K562 (cell line): ENCODE results near the gene EML6. TPM values are rescaled to one million over a fixed set of nuclear protein-coding genes. Genes with fewer than 3 reads are reported as not detected.

Experiments
- ATAC-seq: fragments of 200-7000 bp; cut with Tn5 transposase; 3 replicates; pipeline ENCODE4 v1.9.1; 2020; ENCODE audit warnings: moderate library complexity
- BruUV-seq: library from RNA; stranded (reverse); fragments of 400-500 nt; replicated peaks from 2 replicates; lab custom pipeline; 2021; lab: Mats Ljungman, UMichigan
- CTCF ChIA-PET: fragments of 300-600 bp; formaldehyde crosslinking; extraction: SDS; loops from one replicate; lab custom pipeline; 2021; ENCODE audit warnings: low intra/inter-chr PET ratio; lab: Yijun Ruan, JAX
- POLR2A ChIA-PET: fragments of 300-600, 350-650 bp; sonication (Branson Sonifier 250); formaldehyde crosslinking; extraction: SDS; loops from one replicate; lab custom pipeline; 2021; ENCODE audit warnings: antibody characterized with exemption, inconsistent platforms; lab: Yijun Ruan, JAX
- DNase-seq, 4 experiments: peaks; one replicate each; pipeline versions ENCODE4 v3.0.0 to v3.0.0-alpha.2; 2011 to 2018; ENCODE audit warnings: low spot score in 3 of 4, mixed read lengths in 3 of 4; ENCODE audit errors: extremely low read depth in 1 of 4
- FAIRE-seq: peaks from 2 replicates; lab custom pipeline; 2011; peaks lifted over from hg19 to GRCh38; lab: Jason Lieb, UNC
- H2AFZ ChIP-seq: 2 replicates; pipeline ENCODE4 v1.6.0; 2011; ENCODE audit warnings: low read depth, low read length, control low read depth, inconsistent platforms
- H3K27ac ChIP-seq: fragments of 200-600 bp; 3 replicates; pipeline ENCODE4 v1.8.0; 2011; ENCODE audit warnings: low read depth, mild to moderate bottlenecking, control low read depth, inconsistent platforms, low read length, moderate library complexity, mixed read lengths; ENCODE audit errors: extremely low read depth
- H3K27me3 ChIP-seq, 2 experiments: fragments of 300-600 bp in 1 of 2; 2 replicates in 1 of 2; 3 replicates in 1 of 2; pipeline versions ENCODE4 v1.6.0 to v1.8.0; 2011; ENCODE audit warnings: inconsistent platforms in 2 of 2, low read length in 2 of 2, mild to moderate bottlenecking in 1 of 2, mixed read lengths in 1 of 2, moderate library complexity in 1 of 2; ENCODE audit not compliant: control insufficient read depth in 2 of 2, insufficient read depth in 2 of 2
- H3K36me3 ChIP-seq: fragments of 300-600 bp; 3 replicates; pipeline ENCODE4 v1.8.0; 2011; ENCODE audit warnings: mild to moderate bottlenecking, low read length, inconsistent platforms; ENCODE audit not compliant: control insufficient read depth, insufficient read depth
- H3K4me1 ChIP-seq, 2 experiments: fragments of 200-600 bp in 1 of 2; replicated peaks in 1 of 2; 2 replicates in 1 of 2; 3 replicates in 1 of 2; pipeline versions ENCODE4 v1.5.1 to v1.8.0; 2011; ENCODE audit warnings: inconsistent platforms in 2 of 2, low read length in 2 of 2, mild to moderate bottlenecking in 1 of 2, mixed read lengths in 1 of 2, moderate library complexity in 1 of 2; ENCODE audit not compliant: control insufficient read depth in 2 of 2, insufficient read depth in 2 of 2
- H3K4me2 ChIP-seq: 2 replicates; pipeline ENCODE4 v1.6.1; 2011; ENCODE audit warnings: low read length, control low read depth, inconsistent platforms, mixed read lengths; ENCODE audit not compliant: insufficient read depth
- H3K4me3 ChIP-seq: fragments of 200-600 bp; sonication (generic), shearing (Covaris generic); 2 replicates; pipeline ENCODE4 v1.5.1; 2016; ENCODE audit warnings: control low read depth, inconsistent platforms
- H3K79me2 ChIP-seq: fragments of 200-600 bp; 3 replicates; pipeline ENCODE4 v1.8.0; 2011; ENCODE audit warnings: low read length, inconsistent platforms; ENCODE audit not compliant: control insufficient read depth, insufficient read depth
- H3K9ac ChIP-seq, 2 experiments: 2 replicates each; pipeline versions ENCODE4 v1.6.0 to v1.6.1; 2011; ENCODE audit warnings: low read depth in 2 of 2, low read length in 2 of 2, control low read depth in 1 of 2, inconsistent platforms in 1 of 2, mild to moderate bottlenecking in 1 of 2, mixed read lengths in 1 of 2; ENCODE audit not compliant: insufficient read depth in 1 of 2
- H3K9me1 ChIP-seq: one replicate; pipeline ENCODE4 v1.6.0; 2011; ENCODE audit warnings: inconsistent platforms, mild to moderate bottlenecking, low read length, moderate library complexity; ENCODE audit not compliant: control insufficient read depth, insufficient read depth
- H3K9me3 ChIP-seq: replicated peaks from 2 replicates; pipeline ENCODE4 v1.5.1; 2011; ENCODE audit warnings: low read depth, low read length, inconsistent platforms; ENCODE audit not compliant: control insufficient read depth, insufficient read depth
- H4K20me1 ChIP-seq: replicated peaks from 2 replicates; pipeline ENCODE4 v1.6.1; 2011; ENCODE audit warnings: low read length, inconsistent platforms, mixed read lengths; ENCODE audit not compliant: control insufficient read depth, insufficient read depth
- CBX2 ChIP-seq: fragments of 200-600 bp; sonication (generic); IDR thresholded peaks from one replicate; pipeline ENCODE4 v1.6.1; 2012; ENCODE audit warnings: mild to moderate bottlenecking, low read length, inconsistent platforms; ENCODE audit not compliant: insufficient read depth, poor library complexity, severe bottlenecking
- FOSL1 ChIP-seq: fragments of 200-800 bp; sonication (Bioruptor generic); conservative IDR thresholded peaks from 2 replicates; pipeline ENCODE4 v1.6.1; 2016; ENCODE audit warnings: missing genetic modification characterization, missing compliant biosample characterization
- HDAC1 ChIP-seq, 2 experiments: fragments of 450-650 bp; IDR thresholded peaks; 2 replicates each; pipeline ENCODE4 v1.6.1; 2016 to 2017; ENCODE audit warnings: inconsistent platforms in 1 of 2, mild to moderate bottlenecking in 1 of 2, moderate library complexity in 1 of 2
- KDM4B ChIP-seq, 2 experiments: fragments of 450-650 bp in 1 of 2; sonication (generic) in 1 of 2; IDR thresholded peaks; 2 replicates each; pipeline ENCODE4 v1.6.1; 2016 to 2017; ENCODE audit warnings: borderline replicate concordance in 2 of 2, antibody characterized with exemption in 1 of 2, low read depth in 1 of 2, mild to moderate bottlenecking in 1 of 2
- MEF2A ChIP-seq: IDR thresholded peaks from 2 replicates; pipeline ENCODE4 v1.6.1; 2011; ENCODE audit warnings: low read depth, mild to moderate bottlenecking, low read length, moderate library complexity; ENCODE audit not compliant: control insufficient read depth
- MTA2 ChIP-seq: fragments of 450-650 bp; IDR thresholded peaks from 2 replicates; pipeline ENCODE4 v1.6.1; 2016; ENCODE audit warnings: low read depth
- PPARD ChIP-seq: fragments of 250-450 bp; sonication (Bioruptor Pico); IDR thresholded peaks from 2 replicates; pipeline ENCODE4 v1.8.0; 2022; ENCODE audit warnings: inconsistent platforms, mild to moderate bottlenecking, moderate library complexity
- RUNX1 ChIP-seq: sonication (generic); IDR thresholded peaks from 2 replicates; pipeline ENCODE4 v1.6.1; 2016; ENCODE audit warnings: antibody characterized with exemption, low read depth
- SMAD1 ChIP-seq: fragments of 150-350 bp; IDR thresholded peaks from 2 replicates; pipeline ENCODE4 v1.6.1; 2014; ENCODE audit warnings: low read length, low read depth; ENCODE audit not compliant: partially characterized antibody
- SRF ChIP-seq, 2 experiments: fragments of 250-450, 450-650 bp in 1 of 2; sonication (Bioruptor Pico) in 1 of 2; sonication (generic) in 1 of 2; formaldehyde crosslinking; IDR thresholded peaks; 2 replicates each; pipeline versions ENCODE4 v1.5.0 to v1.5.1; 2020 to 2022; ENCODE audit warnings: mild to moderate bottlenecking in 1 of 2, missing genetic modification reagents in 1 of 2
- ZNF143 ChIP-seq: sonication (generic); formaldehyde crosslinking; IDR thresholded peaks from 2 replicates; pipeline ENCODE4 v1.9.0; 2022; ENCODE audit warnings: mild to moderate bottlenecking, missing genetic modification reagents
- ZNF644 ChIP-seq: fragments of 200-800 bp; sonication (Bioruptor generic); IDR thresholded peaks from 2 replicates; pipeline ENCODE4 v1.6.1; 2016; ENCODE audit warnings: low read depth, missing genetic modification characterization, missing compliant biosample characterization
- WGBS: fragments of 100-300 bp; shearing (Covaris generic); methylation state at CpG from one replicate; pipeline ENCODE4 v1.1.6; 2016; ENCODE audit warnings: low coverage, mixed read lengths; ENCODE audit not compliant: insufficient coverage; ENCODE audit errors: missing lambda C conversion rate; 5-methylcytosine and 5-hydroxymethylcytosine counted together
- in situ Hi-C: fragments of 300-500 bp; cut with MboI; formaldehyde crosslinking; loops from 4 replicates; pipeline ENCODE4 v1.15.0; 2018; ENCODE audit warnings: inconsistent platforms, mixed read lengths
- intact Hi-C: fragments of 100-400 bp; cut with micrococcal nuclease; formaldehyde crosslinking; loops from 2 replicates; pipeline ENCODE4 v1.14.2; 2022
- polyA plus RNA-seq, 8 experiments: library from polyadenylated mRNA; depleted of rRNA in 4 of 8; stranded (reverse) in 5 of 8; unstranded in 3 of 8; fragments of >200 nt; fragmentation: Nextera tagmentation in 2 of 8; fragmentation: Illumina TruSeq in 1 of 8; extraction: Ambion mirVana in 2 of 8; extraction: Trizol in 1 of 8; gene quantifications; 2 replicates each; pipeline versions ENCODE4 v1.2.1 to v1.2.3, GENCODE V29; 2011 to 2014; ENCODE audit warnings: inconsistent platforms in 1 of 8, missing spikeins in 1 of 8
- total RNA-seq, 7 experiments: library from RNA; depleted of rRNA in 6 of 7; stranded (reverse); fragments of >200 nt in 6 of 7; fragmentation: Illumina TruSeq in 2 of 7; extraction: Trizol in 2 of 7; gene quantifications; 2 replicates each; pipeline versions ENCODE4 v1.2.1 to v1.2.3, GENCODE V29; 2011 to 2021; ENCODE audit warnings: low replicate concordance in 1 of 7
- TF ChIP-seq, protein P1 (sequence below): fragments of 450-650 bp; conservative IDR thresholded peaks from 2 replicates; pipeline ENCODE4 v1.6.1; 2016; ENCODE audit warnings: missing genetic modification characterization, low read depth, mild to moderate bottlenecking, missing compliant biosample characterization, moderate library complexity

Gene EML6
- total and polyA plus RNA-seq, 9 of the 15 experiments (the other 6 are each of a cell fraction or from before 2014, with no cell fraction given) = 0.07 to 0.56 (median 0.25) TPM

GRCh38 chr2:54936766-54937165 is 213.3 kb downstream of the EML6 start (continued):
- no peak for TF ChIP-seq MEF2A
- no peak for TF ChIP-seq FOSL1 (tag)
- no peak for TF ChIP-seq MTA2
- TF ChIP-seq, protein P1, sequence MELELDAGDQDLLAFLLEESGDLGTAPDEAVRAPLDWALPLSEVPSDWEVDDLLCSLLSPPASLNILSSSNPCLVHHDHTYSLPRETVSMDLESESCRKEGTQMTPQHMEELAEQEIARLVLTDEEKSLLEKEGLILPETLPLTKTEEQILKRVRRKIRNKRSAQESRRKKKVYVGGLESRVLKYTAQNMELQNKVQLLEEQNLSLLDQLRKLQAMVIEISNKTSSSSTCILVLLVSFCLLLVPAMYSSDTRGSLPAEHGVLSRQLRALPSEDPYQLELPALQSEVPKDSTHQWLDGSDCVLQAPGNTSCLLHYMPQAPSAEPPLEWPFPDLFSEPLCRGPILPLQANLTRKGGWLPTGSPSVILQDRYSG (tag) = no peak
- no peak for TF ChIP-seq KDM4B (IDR thresholded peaks at IDR 0.05; ENCODE audit: borderline replicate concordance in 2 of 2, low read depth in 1 of 2)
- no peak for TF ChIP-seq RUNX1
- no peak for TF ChIP-seq ZNF143
- no peak for TF ChIP-seq ZNF644
- TF ChIP-seq HDAC1 (IDR thresholded peaks at IDR 0.05) = no peak

DNA sequence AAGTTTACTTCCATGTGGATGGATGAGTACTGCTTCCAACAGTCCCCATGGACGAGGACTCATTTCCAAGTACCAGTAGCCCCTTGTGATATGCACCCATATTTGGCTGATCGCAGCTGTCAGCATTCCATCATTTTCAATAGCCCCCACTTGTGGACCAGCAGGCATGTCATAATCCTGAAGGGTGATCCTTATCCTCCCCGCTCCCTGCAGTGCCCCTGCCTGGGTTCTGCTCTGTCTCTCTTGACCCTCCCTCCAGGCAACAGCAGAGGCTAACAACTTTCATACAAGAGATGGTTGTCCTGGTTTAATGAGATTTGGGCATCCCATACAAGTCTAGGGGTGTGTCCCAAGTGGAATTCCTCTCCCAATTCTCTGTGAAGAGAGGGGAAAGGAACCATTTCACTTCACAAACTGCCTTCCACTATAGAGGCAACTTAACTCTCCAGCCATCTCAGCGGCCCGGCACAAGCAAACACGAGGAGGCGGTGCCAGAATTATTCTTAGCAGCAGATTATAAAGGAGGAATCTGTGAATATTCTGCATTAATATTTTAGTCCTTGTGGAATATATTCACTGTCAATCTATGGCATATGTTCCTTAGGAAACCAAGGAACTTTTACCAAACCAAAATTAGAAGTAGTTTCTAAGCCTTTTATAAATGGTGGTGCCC is 216.1 kb downstream of the EML6 start:
- H3K9ac ChIP-seq = no peak overlapping the region
- no peak overlapping the region for H3K27ac ChIP-seq
- no peak for DNase-seq
- WGBS = 17% methylated on average over 7 of the region's 7 CpGs
- no peak overlapping the region for H2AFZ ChIP-seq
- no peaks in the 10 kb centered on the region for H3K9me1 ChIP-seq
- no peak for ATAC-seq
- in situ Hi-C loops (no loop called here), intact Hi-C loops (no loop called here)
- BruUV-seq = no TSS peak
- no peak overlapping the region for H3K4me2 ChIP-seq
- CTCF ChIA-PET = no interaction called here
- no peaks in the 10 kb centered on the region for H3K79me2 ChIP-seq
- no peaks in the 10 kb centered on the region for H4K20me1 ChIP-seq
- POLR2A ChIA-PET = no interaction called here
- H3K4me1 ChIP-seq = no peaks in the 10 kb centered on the region
- no peaks in the 10 kb centered on the region for H3K36me3 ChIP-seq
- no peaks in the 10 kb centered on the region for H3K9me3 ChIP-seq
- no peak for TF ChIP-seq SRF (CRISPR knock-in tag; IDR thresholded peaks at IDR 0.05)
- no peak for TF ChIP-seq PPARD (CRISPR knock-in tag)
- no peak for TF ChIP-seq SMAD1
- TF ChIP-seq CBX2 = no peak
- TF ChIP-seq, all 486 proteins: peak for 0
- FAIRE-seq = no peak
- Histone ChIP-seq H3K27me3 (peaks cover 3 to 21% of the 10 kb centered on the region in 2 experiments; a peak in 4 of 5 replicates), H3K4me3 (no peak overlapping the region)
